COLO668 (cell line): ENCODE data around the gene NHSL2.
"Not testable (repeated sequence)": the region's sequence is repeated elsewhere in the genome, so short reads cannot be mapped to it uniquely, and the experiment has no call there.

Source experiments
- DNase-seq: peaks from one replicate; lab custom pipeline; 2025; ENCODE audit not compliant: unreplicated experiment; lab: John Stamatoyannopoulos, UW

The NHSL2 gene

DNA sequence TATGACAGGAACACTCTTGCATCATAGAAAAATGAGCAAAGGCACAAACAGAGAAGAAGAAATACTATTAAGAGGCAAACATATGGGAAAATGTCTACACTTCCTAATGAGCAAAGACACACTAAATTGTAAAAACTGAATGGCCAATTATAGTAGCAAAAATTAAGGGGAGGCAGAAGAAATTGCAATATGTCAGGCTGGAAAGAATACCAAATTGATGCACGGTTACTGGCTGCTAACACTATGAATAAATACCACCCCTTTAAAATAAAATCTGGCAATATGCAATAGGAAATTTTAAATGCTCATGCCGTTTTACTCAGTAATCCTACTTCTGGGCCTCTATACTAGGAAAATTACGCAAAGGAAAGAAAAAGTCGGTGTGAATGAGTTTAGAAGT is 254.9 kb downstream of the NHSL2 start:
- DNase-seq: no peak

DNA sequence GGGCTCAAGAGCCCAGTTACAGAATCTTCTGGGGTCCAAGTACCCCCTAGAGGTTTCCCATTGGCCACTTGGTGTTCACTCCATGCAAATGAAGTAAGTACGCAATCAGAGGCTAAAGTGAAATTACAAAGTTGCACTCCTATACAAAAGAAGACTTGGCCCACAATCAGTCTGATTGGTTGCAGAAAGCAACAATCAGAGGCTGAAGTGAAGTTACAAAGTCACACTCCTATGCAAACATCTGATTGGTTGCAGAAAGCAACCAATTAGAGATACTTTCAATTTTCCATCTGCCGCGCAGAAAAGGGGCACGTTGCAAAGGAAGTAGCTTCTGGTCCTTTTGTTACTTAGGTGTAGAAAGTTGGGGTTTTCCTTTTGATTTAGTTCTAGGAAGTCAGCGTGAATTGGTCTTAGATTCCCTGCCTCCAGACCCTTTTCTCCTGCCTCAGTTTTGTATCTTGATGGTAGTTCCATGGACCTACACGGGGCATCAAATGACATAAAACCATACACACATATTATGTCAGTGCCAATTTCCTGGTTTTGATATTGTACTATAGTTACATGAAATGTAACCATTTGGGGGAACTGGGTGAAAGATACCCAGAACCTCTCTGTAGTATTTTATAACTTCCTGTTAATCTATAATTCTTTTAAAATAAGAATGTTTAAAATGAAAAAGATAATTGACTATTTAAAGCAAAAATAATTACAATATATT is 258.5 kb downstream of the NHSL2 start:
- no peak for DNase-seq

DNA sequence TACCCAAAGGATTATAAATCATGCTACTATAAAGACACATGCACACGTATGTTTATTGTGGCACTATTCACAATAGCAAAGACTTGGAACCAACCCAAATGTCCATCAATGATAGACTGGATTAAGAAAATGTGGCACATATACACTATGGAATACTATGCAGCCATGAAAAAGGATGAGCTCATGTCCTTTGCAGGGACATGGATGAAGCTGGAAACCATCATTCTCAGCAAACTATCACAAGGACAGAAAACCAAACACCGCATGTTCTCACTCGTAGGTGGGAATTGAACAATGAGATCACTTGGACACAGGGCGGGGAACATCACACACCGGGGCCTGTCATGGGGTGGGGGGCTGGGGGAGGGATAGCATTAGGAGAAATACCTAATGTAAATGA is 265.6 kb downstream of the NHSL2 start:
- DNase-seq: not testable (repeated sequence)

DNA sequence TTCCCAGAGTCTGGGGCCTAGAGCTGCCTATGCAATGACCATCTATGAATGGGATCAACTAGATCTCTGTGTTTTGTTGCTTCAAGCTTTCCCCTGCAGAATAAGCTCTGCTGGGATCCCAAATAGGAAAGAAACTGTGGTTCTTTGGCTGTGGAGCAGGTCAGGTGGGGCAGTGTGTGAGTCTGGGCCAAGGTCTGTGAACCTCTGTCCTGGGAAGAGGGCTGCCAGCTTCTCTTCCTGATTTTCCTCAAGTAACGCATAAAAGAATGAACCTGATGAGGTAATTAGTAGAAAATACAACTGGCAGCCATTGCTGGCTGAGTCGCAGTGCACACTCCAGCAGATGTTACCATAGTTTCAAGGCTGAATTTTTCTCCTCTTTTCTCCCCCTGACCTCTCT is 266.3 kb downstream of the NHSL2 start:
- no peak for DNase-seq

DNA sequence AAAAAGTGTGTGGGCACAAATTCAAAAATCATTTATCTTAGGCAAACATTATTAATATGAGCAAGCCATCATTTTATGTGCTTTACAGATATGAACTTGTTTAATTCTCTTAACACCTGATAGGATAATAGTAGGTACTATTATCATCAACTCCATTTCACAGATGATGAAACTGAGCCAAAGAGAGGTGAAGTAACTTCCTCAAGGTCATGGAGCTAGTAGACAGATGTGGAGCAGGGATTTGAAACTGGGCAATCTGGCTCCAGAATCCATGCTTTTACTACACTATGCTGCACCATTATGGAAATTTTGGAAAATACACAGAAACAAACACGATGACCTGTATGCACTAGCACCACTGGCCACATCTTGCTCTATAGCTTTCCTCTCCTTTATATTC is 269.9 kb downstream of the NHSL2 start:
- DNase-seq: no peak

DNA sequence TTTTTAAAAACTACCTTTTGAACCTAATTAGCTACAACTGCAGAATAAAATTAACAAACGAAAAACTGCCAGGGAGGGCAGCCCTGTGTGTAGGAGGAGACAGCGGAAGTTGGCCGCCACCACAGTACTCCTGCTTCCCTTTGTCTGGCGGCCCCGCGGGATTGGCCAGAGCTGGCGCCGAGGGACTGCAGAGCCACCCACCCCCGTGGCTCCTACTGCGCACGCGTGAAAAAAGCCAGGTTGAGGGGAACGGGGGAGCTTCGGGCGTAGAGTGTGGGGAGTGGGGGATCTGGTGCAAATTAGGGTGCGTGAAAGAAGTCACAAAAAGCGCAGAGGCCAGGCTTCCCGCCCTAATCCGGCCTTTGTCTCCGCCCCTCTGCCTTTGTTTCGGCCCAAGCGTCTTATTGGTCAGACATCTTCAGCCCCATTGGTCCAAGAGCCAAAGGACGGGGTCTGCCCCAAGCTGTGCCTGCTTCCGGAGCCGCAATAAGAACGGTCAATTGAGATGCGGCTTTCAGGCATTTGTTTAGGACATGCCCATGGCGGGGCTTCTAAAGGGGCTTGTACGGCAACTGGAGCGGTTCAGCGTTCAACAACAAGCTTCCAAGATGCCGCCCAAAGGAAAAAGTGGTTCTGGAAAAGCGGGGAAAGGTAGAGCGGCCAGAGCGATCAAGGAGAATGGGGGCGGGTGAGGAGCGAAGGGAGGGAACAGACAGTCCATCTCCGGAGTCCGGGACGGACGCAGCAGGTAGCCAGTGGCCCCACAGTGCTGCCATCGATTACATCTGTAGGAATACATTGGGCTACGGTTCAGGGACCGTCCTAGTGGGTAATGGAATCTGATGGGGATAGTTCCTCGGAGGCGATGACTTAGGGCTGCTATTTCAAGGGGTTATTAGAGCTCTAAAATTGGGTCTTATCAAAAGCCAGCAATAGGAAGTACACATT is 270.8 kb downstream of the NHSL2 start, which contains the start of gene PIN4:
Gene PIN4 (plus strand): TSS at position 580 of the 948 bp plus-strand sequence. CDS start 29 bp downstream, at position 609.
- DNase-seq: peak; percentile 95

DNA sequence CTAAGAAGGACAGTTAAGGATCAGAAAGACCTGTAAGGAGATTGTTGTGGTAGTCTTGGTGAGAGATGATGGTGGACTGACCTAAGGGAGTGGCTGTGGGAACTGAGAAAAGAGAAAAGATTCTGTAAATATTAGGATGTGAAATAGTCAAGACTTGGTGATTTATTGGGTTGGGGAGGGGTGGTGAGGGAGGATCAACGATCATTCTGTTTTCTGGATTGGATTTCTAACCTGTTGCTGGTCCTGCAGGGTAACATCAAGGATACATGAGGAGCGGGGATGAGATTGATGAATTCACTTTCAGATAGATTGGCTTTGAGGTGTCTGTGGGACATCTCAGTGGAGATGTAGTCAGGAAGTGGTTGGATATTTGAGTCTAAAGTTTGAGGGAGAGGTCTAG is 272.3 kb downstream of the NHSL2 start:
- no peak for DNase-seq

DNA sequence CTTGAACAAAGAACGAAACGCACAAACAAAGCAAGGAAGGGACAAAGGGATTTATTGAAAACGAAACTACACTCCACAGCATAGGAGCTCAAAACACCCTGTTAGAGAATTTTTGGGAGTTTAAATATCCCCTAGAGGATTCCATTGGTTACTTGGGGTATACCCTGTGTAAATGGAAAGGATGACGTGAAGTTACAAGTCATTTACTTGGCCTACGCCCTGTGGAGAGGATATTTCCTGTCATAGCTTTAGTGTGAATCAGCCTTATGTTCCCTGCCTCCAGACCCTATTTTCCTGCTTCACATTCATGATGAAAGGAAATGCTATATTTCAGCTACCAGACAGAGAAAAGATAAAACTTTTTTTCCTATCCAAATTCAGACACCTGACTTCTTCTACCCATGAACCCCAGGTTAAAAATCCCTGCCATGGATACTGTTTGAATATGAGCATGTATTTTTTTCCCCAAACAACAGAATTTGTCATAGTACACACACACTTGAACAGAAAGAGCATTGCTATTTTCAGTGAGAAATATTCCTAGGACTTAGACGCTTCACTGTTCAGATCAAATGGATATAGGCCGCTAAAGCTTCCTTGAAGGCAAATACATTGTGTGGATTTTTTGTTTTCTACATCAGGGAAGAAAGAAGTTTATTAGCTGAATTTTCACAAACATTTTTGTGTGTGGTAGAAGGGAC is 291.3 kb downstream of the NHSL2 start:
- DNase-seq: no peak
